Neural cell (in vitro differentiated cells): ENCODE data around the gene VWF.

Source experiments
- EZH2 ChIP-seq: fragments of 200-600, 300-800 bp; shearing (Covaris generic), sonication (generic); IDR thresholded peaks from 2 replicates; pipeline ENCODE4 v1.6.1; 2014; ENCODE audit warnings: antibody characterized with exemption, low read length, borderline replicate concordance, mild to moderate bottlenecking; ENCODE audit not compliant: insufficient read depth, poor library complexity, severe bottlenecking
- MXI1 ChIP-seq: fragments of 450-650 bp; conservative IDR thresholded peaks from 2 replicates; pipeline ENCODE4 v1.6.1; 2014; ENCODE audit warnings: antibody characterized with exemption, mild to moderate bottlenecking; ENCODE audit not compliant: poor library complexity, severe bottlenecking
- POLR2AphosphoS5 ChIP-seq: IDR thresholded peaks from 2 replicates; pipeline ENCODE4 v1.6.1; 2012
- RAD21 ChIP-seq: fragments of 450-650 bp; conservative IDR thresholded peaks from 2 replicates; pipeline ENCODE4 v1.6.1; 2014; ENCODE audit warnings: antibody characterized with exemption, mild to moderate bottlenecking, moderate library complexity
- SMC3 ChIP-seq: fragments of 450-650 bp; conservative IDR thresholded peaks from 2 replicates; pipeline ENCODE4 v1.6.1; 2014; ENCODE audit warnings: antibody characterized with exemption, mild to moderate bottlenecking, moderate library complexity; ENCODE audit not compliant: poor library complexity
- TF ChIP-seq, protein P1 (sequence below): fragments of 450-650 bp; IDR thresholded peaks from 2 replicates; pipeline ENCODE4 v1.5.1; 2014; ENCODE audit warnings: antibody characterized with exemption, mild to moderate bottlenecking, moderate library complexity; ENCODE audit not compliant: poor library complexity, severe bottlenecking

DNA sequence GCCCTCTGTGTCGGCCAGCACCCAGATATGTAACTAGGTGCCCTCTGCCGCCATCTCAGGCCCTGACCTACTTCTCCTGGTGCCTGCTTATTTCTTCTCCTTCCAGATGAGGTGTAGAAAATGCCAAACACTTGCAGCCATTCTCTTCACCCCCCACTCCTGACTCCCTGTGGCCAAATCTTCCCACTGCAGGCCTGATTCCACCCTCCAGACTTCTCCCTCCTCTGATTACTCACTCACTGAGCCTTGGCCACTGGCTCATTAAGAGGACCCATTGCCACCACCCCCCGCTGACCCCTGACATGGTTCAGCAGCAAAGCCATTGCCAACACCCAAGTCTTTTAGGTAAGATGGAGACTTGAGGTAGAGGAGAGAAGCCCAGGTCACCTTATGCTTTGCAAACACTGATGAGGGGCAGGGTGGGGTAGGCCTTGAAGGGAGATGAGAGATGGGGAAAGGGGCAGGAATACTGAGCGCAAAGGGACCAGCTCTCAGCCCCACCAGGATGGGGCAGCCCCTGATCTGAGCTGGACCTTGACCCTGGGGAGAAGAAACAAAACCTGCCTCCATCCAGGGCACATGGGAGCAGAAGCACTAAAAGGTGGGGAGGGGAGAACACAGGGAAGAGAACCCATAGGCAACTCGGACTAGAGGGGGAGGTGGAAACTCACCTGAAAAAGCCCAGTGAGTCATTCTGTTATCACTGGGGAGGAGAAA lies 154.3 kb downstream of the VWF start:
- TF ChIP-seq POLR2AphosphoS5 = no peak
- no peak for TF ChIP-seq EZH2
- no peak for TF ChIP-seq RAD21
- TF ChIP-seq, protein P1, sequence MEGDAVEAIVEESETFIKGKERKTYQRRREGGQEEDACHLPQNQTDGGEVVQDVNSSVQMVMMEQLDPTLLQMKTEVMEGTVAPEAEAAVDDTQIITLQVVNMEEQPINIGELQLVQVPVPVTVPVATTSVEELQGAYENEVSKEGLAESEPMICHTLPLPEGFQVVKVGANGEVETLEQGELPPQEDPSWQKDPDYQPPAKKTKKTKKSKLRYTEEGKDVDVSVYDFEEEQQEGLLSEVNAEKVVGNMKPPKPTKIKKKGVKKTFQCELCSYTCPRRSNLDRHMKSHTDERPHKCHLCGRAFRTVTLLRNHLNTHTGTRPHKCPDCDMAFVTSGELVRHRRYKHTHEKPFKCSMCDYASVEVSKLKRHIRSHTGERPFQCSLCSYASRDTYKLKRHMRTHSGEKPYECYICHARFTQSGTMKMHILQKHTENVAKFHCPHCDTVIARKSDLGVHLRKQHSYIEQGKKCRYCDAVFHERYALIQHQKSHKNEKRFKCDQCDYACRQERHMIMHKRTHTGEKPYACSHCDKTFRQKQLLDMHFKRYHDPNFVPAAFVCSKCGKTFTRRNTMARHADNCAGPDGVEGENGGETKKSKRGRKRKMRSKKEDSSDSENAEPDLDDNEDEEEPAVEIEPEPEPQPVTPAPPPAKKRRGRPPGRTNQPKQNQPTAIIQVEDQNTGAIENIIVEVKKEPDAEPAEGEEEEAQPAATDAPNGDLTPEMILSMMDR = no peak
- TF ChIP-seq MXI1 = no peak
- TF ChIP-seq SMC3 = no peak
